HepG2 (cell line): ENCODE data around the gene PIMREG. TPM values are rescaled to one million over a fixed set of nuclear protein-coding genes. Genes with fewer than 3 reads are reported as not detected.

ENCODE experiments used
- ADNP ChIP-seq: sonication (generic); formaldehyde crosslinking; IDR thresholded peaks from 2 replicates; pipeline ENCODE4 v1.4.0; 2020; ENCODE audit warnings: missing genetic modification reagents
- ARNT2 ChIP-seq: sonication (generic); formaldehyde crosslinking; IDR thresholded peaks from 2 replicates; pipeline ENCODE4 v1.8.0; 2022; ENCODE audit warnings: mild to moderate bottlenecking, low read depth, missing genetic modification reagents, moderate library complexity
- DMAP1 ChIP-seq: IDR thresholded peaks from 2 replicates; pipeline ENCODE4 v1.6.1; 2016
- ELK4 ChIP-seq: sonication (generic); formaldehyde crosslinking; IDR thresholded peaks from 2 replicates; pipeline ENCODE4 v1.9.0; 2021; ENCODE audit warnings: missing genetic modification reagents, borderline replicate concordance
- FOXP4 ChIP-seq: sonication (generic); formaldehyde crosslinking; IDR thresholded peaks from 2 replicates; pipeline ENCODE4 v1.4.0; 2020; ENCODE audit warnings: missing genetic modification reagents
- KDM5A ChIP-seq: fragments of 200-600 bp; sonication (generic); IDR thresholded peaks from 2 replicates; pipeline ENCODE4 v1.7.0; 2018; ENCODE audit warnings: antibody characterized with exemption, mild to moderate bottlenecking, low read length, borderline replicate concordance
- THAP11 ChIP-seq: IDR thresholded peaks from 2 replicates; pipeline ENCODE4 v1.6.1; 2016; ENCODE audit warnings: missing biosample characterization, missing genetic modification reagents
- ZNF10 ChIP-seq: sonication (generic); formaldehyde crosslinking; IDR thresholded peaks from 2 replicates; pipeline ENCODE4 v1.4.0; 2020; ENCODE audit warnings: mild to moderate bottlenecking, low read depth, missing genetic modification reagents, borderline replicate concordance
- ZNF30 ChIP-seq: sonication (generic); formaldehyde crosslinking; IDR thresholded peaks from 2 replicates; pipeline ENCODE4 v1.5.0; 2020; ENCODE audit warnings: mild to moderate bottlenecking, missing genetic modification reagents
- ZNF446 ChIP-seq: sonication (generic); formaldehyde crosslinking; IDR thresholded peaks from 2 replicates; pipeline ENCODE4 v1.5.0; 2020; ENCODE audit warnings: mild to moderate bottlenecking, missing genetic modification reagents
- polyA plus RNA-seq, 8 experiments: library from polyadenylated mRNA; depleted of rRNA in 3 of 8; stranded (reverse) in 7 of 8; unstranded in 1 of 8; fragments of >200 nt; fragmentation: Illumina TruSeq in 4 of 8; extraction: Trizol in 4 of 8; gene quantifications; 2 replicates each; pipeline versions ENCODE4 v1.2.1 to v1.2.3, GENCODE V29; 2011 to 2016; ENCODE audit warnings: low read depth in 4 of 8, missing spikeins in 1 of 8, mixed read lengths in 1 of 8; ENCODE audit not compliant: insufficient read depth in 1 of 8
- total RNA-seq, 5 experiments: library from RNA; depleted of rRNA; stranded (reverse); fragments of >200 nt; fragmentation: Illumina TruSeq; extraction: Trizol; gene quantifications; 2 replicates each; pipeline ENCODE4 v1.2.3, GENCODE V29; 2016; ENCODE audit warnings: low read depth in 1 of 5
- TF ChIP-seq, protein P1 (sequence below): sonication (generic); formaldehyde crosslinking; IDR thresholded peaks from 2 replicates; pipeline ENCODE4 v1.4.0; 2020; ENCODE audit warnings: missing genetic modification reagents
- TF ChIP-seq, protein P2 (sequence below): sonication (generic); formaldehyde crosslinking; IDR thresholded peaks from 2 replicates; pipeline ENCODE4 v1.4.0; 2020; ENCODE audit warnings: missing genetic modification reagents, mild to moderate bottlenecking, borderline replicate concordance
- TF ChIP-seq, protein P3 (sequence below): sonication (generic); formaldehyde crosslinking; IDR thresholded peaks from 2 replicates; pipeline ENCODE4 v1.4.0; 2020; ENCODE audit warnings: missing genetic modification reagents

PIMREG gene
- total and polyA plus RNA-seq, 2 of the 13 experiments (the other 11 are each of a cell fraction or from before 2014, with no cell fraction given) = 15.6 to 30.3 TPM

DNA sequence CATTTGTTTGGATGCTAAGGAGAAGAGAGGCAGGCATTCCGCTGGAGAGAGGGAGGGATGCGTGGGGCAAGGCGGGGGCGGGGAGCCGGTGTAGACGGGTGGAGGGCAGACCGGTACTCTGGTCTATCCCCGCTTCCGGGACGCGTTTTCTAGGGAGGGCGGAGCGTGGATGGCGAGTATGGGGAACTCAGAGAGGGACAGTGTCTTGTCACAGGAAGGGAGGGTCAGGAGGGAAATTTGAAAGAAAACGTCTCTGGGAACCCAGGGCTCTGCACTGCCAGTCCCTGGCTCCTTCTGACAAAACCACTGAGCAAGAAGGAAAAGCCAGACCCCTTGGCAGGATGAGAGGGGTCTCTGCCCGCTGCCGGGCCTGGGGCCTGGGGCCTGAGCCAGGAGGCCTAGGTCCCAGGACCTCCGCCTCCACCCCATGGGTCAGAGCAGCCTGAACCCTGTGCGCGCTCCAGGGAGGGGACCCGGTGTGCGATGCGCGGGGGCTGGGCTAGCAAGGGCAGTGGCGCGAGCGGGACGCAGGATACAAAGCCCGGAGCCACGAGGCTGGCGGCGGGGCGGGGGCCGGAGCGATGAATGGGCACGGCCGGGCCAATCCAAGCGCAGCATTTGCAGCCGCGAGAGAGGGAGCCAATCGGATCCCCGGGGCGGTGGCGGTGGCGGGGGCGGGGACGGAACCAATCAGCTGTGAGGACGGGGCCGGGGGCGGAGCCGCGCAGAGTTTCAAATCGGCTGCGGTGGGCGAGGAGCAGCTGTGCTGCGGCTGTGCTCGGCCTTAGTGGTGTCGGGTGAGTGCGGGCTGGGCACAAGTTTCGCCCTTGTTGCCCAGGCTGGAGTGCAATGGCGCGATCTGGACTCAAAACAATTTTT lies at the start of gene PIMREG (continued):
- TF ChIP-seq KDM5A (no peak; the same call in 1 of the 2 replicates), FOXP4 (CRISPR knock-in tag) (no peak; the same call in 1 of the 2 replicates), ADNP (CRISPR knock-in tag) (no peak), ZNF446 (CRISPR knock-in tag) (peak; percentile 73; the same call in 1 of the 2 replicates), ZNF10 (no peak), ZNF30 (CRISPR knock-in tag) (peak; percentile 38; the same call in 1 of the 2 replicates), ARNT2 (CRISPR knock-in tag) (peak; percentile 97), ELK4 (no peak), DMAP1 (CRISPR knock-in tag) (peak; percentile 91), THAP11 (peak; percentile 47; the same call in 1 of the 2 replicates)
- TF ChIP-seq, protein P1, sequence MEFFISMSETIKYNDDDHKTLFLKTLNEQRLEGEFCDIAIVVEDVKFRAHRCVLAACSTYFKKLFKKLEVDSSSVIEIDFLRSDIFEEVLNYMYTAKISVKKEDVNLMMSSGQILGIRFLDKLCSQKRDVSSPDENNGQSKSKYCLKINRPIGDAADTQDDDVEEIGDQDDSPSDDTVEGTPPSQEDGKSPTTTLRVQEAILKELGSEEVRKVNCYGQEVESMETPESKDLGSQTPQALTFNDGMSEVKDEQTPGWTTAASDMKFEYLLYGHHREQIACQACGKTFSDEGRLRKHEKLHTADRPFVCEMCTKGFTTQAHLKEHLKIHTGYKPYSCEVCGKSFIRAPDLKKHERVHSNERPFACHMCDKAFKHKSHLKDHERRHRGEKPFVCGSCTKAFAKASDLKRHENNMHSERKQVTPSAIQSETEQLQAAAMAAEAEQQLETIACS = peak; percentile 73
- TF ChIP-seq, protein P2, sequence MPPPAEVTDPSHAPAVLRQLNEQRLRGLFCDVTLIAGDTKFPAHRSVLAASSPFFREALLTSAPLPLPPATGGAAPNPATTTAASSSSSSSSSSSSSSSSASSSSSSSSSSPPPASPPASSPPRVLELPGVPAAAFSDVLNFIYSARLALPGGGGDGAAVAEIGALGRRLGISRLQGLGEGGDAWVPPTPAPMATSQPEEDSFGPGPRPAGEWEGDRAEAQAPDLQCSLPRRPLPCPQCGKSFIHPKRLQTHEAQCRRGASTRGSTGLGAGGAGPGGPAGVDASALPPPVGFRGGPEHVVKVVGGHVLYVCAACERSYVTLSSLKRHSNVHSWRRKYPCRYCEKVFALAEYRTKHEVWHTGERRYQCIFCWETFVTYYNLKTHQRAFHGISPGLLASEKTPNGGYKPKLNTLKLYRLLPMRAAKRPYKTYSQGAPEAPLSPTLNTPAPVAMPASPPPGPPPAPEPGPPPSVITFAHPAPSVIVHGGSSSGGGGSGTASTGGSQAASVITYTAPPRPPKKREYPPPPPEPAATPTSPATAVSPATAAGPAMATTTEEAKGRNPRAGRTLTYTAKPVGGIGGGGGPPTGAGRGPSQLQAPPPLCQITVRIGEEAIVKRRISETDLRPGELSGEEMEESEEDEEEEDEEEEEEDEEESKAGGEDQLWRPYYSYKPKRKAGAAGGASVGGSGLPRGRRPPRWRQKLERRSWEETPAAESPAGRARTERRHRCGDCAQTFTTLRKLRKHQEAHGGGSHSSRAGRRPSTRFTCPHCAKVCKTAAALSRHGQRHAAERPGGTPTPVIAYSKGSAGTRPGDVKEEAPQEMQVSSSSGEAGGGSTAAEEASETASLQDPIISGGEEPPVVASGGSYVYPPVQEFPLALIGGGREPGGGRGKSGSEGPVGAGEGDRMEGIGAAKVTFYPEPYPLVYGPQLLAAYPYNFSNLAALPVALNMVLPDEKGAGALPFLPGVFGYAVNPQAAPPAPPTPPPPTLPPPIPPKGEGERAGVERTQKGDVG (CRISPR knock-in tag) = 0 out of 2 replicates have a peak, but pooled peaks have one; percentile 39
- TF ChIP-seq, protein P3, sequence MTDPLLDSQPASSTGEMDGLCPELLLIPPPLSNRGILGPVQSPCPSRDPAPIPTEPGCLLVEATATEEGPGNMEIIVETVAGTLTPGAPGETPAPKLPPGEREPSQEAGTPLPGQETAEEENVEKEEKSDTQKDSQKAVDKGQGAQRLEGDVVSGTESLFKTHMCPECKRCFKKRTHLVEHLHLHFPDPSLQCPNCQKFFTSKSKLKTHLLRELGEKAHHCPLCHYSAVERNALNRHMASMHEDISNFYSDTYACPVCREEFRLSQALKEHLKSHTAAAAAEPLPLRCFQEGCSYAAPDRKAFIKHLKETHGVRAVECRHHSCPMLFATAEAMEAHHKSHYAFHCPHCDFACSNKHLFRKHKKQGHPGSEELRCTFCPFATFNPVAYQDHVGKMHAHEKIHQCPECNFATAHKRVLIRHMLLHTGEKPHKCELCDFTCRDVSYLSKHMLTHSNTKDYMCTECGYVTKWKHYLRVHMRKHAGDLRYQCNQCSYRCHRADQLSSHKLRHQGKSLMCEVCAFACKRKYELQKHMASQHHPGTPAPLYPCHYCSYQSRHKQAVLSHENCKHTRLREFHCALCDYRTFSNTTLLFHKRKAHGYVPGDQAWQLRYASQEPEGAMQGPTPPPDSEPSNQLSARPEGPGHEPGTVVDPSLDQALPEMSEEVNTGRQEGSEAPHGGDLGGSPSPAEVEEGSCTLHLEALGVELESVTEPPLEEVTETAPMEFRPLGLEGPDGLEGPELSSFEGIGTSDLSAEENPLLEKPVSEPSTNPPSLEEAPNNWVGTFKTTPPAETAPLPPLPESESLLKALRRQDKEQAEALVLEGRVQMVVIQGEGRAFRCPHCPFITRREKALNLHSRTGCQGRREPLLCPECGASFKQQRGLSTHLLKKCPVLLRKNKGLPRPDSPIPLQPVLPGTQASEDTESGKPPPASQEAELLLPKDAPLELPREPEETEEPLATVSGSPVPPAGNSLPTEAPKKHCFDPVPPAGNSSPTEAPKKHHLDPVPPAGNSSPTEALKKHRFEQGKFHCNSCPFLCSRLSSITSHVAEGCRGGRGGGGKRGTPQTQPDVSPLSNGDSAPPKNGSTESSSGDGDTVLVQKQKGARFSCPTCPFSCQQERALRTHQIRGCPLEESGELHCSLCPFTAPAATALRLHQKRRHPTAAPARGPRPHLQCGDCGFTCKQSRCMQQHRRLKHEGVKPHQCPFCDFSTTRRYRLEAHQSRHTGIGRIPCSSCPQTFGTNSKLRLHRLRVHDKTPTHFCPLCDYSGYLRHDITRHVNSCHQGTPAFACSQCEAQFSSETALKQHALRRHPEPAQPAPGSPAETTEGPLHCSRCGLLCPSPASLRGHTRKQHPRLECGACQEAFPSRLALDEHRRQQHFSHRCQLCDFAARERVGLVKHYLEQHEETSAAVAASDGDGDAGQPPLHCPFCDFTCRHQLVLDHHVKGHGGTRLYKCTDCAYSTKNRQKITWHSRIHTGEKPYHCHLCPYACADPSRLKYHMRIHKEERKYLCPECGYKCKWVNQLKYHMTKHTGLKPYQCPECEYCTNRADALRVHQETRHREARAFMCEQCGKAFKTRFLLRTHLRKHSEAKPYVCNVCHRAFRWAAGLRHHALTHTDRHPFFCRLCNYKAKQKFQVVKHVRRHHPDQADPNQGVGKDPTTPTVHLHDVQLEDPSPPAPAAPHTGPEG (CRISPR knock-in tag) = peak; percentile 70; the same call in 1 of the 2 replicates
